HG02610 (cell line): ENCODE results near the gene ANKRD27.

ENCODE experiments used
- ATAC-seq: cut with Tn5 transposase; IDR thresholded peaks from one replicate; pipeline ENCODE4 v1.9.1; 2021; ENCODE audit warnings: mild to moderate bottlenecking, moderate library complexity; ENCODE audit not compliant: unreplicated experiment

The ANKRD27 gene

GRCh38 chr19:32563761-32564160 is 111.2 kb downstream of the ANKRD27 start:
- ATAC-seq: no peak

- ATAC-seq: no peak
These were observed 116.3 kb downstream of the ANKRD27 start for GRCh38 chr19:32558607-32559228.

GRCh38 chr19:32555786-32556185 is 119.2 kb downstream of the ANKRD27 start:
- no peak for ATAC-seq

GRCh38 chr19:32550666-32551065 is 124.3 kb downstream of the ANKRD27 start:
- ATAC-seq: no peak
